Esophagus (tissue), 2 donors: ENCODE measurements around the gene ADAMTS1. TPM values are rescaled to one million over a fixed set of nuclear protein-coding genes. Genes with fewer than 3 reads are reported as not detected.

Source experiments
- H3K27ac ChIP-seq, 2 donors: one replicate each; pipeline ENCODE4 v1.5.1; 2013; ENCODE audit warnings: low read depth in 2 of 2, mild to moderate bottlenecking in 2 of 2, inconsistent platforms in 1 of 2, low read length in 1 of 2, moderate library complexity in 1 of 2
- H3K27me3 ChIP-seq, 2 donors: one replicate each; pipeline ENCODE4 v1.6.1; 2013; ENCODE audit warnings: low read length in 2 of 2, control low read depth in 1 of 2, mild to moderate bottlenecking in 1 of 2; ENCODE audit not compliant: insufficient read depth in 2 of 2, control insufficient read depth in 1 of 2
- H3K36me3 ChIP-seq, 2 donors: one replicate each; pipeline ENCODE4 v1.6.1; 2013; ENCODE audit warnings: low read length in 1 of 2; ENCODE audit not compliant: control insufficient read depth in 2 of 2, insufficient read depth in 2 of 2
- H3K4me1 ChIP-seq, 2 donors: one replicate each; pipeline ENCODE4 v1.6.1; 2013; ENCODE audit warnings: low read length in 1 of 2; ENCODE audit not compliant: control insufficient read depth in 2 of 2, insufficient read depth in 2 of 2
- H3K4me3 ChIP-seq, 2 donors: one replicate each; pipeline ENCODE4 v1.5.1; 2013; ENCODE audit warnings: low read length in 2 of 2, mild to moderate bottlenecking in 2 of 2, low read depth in 1 of 2, moderate library complexity in 1 of 2
- H3K9me3 ChIP-seq, 2 donors: one replicate each; pipeline ENCODE4 v1.6.1; 2013; ENCODE audit warnings: mild to moderate bottlenecking in 2 of 2, low read depth in 1 of 2, low read length in 1 of 2, moderate library complexity in 1 of 2; ENCODE audit not compliant: control insufficient read depth in 2 of 2, insufficient read depth in 1 of 2
- WGBS, 2 donors: extraction: QIAGEN DNeasy Blood & Tissue Kit; methylation state at CpG; one replicate each; pipeline ENCODE4 v1.1.7; 2013; 5-methylcytosine and 5-hydroxymethylcytosine counted together
- polyA plus RNA-seq, 2 donors: library from polyadenylated mRNA; stranded (reverse); fragments of 200-250 nt; gene quantifications; one replicate each; pipeline ENCODE4 v1.2.3, GENCODE V29; 2013
- donor health status: healthy with polysubstance abuse.
- donor health status: Bipolar disorder and iron deficiency.

Gene ADAMTS1
- polyA plus RNA-seq, 2 donors, result 5.2 to 10.2 TPM

GRCh38 chr21:26806801-26807295, 38.4 kb downstream of the ADAMTS1 start:
- Histone ChIP-seq H3K27me3 (no peaks in the 10 kb centered on the region), H3K27ac (no peak overlapping the region), H3K4me1 (no peaks in the 10 kb centered on the region), H3K4me3 (no peak overlapping the region), H3K9me3 (no peaks in the 10 kb centered on the region), H3K36me3 (no peaks in the 10 kb centered on the region)
- 77 to 83% methylated on average over 5 of the region's 5 CpGs for WGBS, 2 donors

- no peak overlapping the region for H3K4me3 ChIP-seq
- no peaks in the 10 kb centered on the region for H3K9me3 ChIP-seq
- H3K36me3 ChIP-seq, result no peaks in the 10 kb centered on the region
- no peaks in the 10 kb centered on the region for H3K27me3 ChIP-seq
- WGBS, 2 donors, result 54 to 66% methylated on average over 5 of the region's 5 CpGs
- no peak overlapping the region for H3K27ac ChIP-seq
- H3K4me1 ChIP-seq, result no peaks in the 10 kb centered on the region
Measured at GRCh38 chr21:26804895-26805609, 40.2 kb downstream of the ADAMTS1 start.

GRCh38 chr21:26801498-26801897, 43.7 kb downstream of the ADAMTS1 start:
- Histone ChIP-seq H3K27ac (peak overlapping the region in 1 of 2 donors; percentile 63), H3K36me3 (no peaks in the 10 kb centered on the region), H3K9me3 (no peaks in the 10 kb centered on the region), H3K27me3 (no peaks in the 10 kb centered on the region), H3K4me3 (no peak overlapping the region), H3K4me1 (no peaks in the 10 kb centered on the region)
- WGBS, 2 donors, result 46 to 62% methylated on average over 1 of the region's 1 CpG

GRCh38 chr21:26800970-26801431, 44.2 kb downstream of the ADAMTS1 start:
- Histone ChIP-seq H3K27me3 (no peaks in the 10 kb centered on the region), H3K4me1 (no peaks in the 10 kb centered on the region), H3K27ac (peak overlapping the region; percentile 49 to 63), H3K9me3 (no peaks in the 10 kb centered on the region), H3K36me3 (no peaks in the 10 kb centered on the region), H3K4me3 (no peak overlapping the region)
- WGBS, 2 donors, result 58 to 62% methylated on average over 9 of the region's 9 CpGs

- Histone ChIP-seq H3K27ac (peak overlapping the region; percentile 27 to 38), H3K27me3 (no peaks in the 10 kb centered on the region)
- 88 to 89% methylated on average over 2 of the region's 2 CpGs for WGBS, 2 donors
Measured at GRCh38 chr21:26800455-26800854, 44.8 kb downstream of the ADAMTS1 start.

GRCh38 chr21:26800001-26800400, 45.2 kb downstream of the ADAMTS1 start:
- H3K36me3 ChIP-seq, result no peaks in the 10 kb centered on the region
- no peak overlapping the region for H3K4me3 ChIP-seq
- 55% methylated on average over 3 of the region's 3 CpGs for WGBS, 2 donors
- peak overlapping the region; percentile 27 to 38 for H3K27ac ChIP-seq
- H3K4me1 ChIP-seq, result no peaks in the 10 kb centered on the region
- H3K27me3 ChIP-seq, result no peaks in the 10 kb centered on the region
- H3K9me3 ChIP-seq, result no peaks in the 10 kb centered on the region

More at GRCh38 chr21:26800455-26800854, 44.8 kb downstream of the ADAMTS1 start:
- no peaks in the 10 kb centered on the region for H3K9me3 ChIP-seq
- H3K36me3 ChIP-seq, result no peaks in the 10 kb centered on the region
- H3K4me3 ChIP-seq, result no peak overlapping the region
- no peaks in the 10 kb centered on the region for H3K4me1 ChIP-seq

GRCh38 chr21:26798856-26799751, 46.1 kb downstream of the ADAMTS1 start:
- no peaks in the 10 kb centered on the region for H3K4me1 ChIP-seq
- no peak overlapping the region for H3K27ac ChIP-seq
- no peaks in the 10 kb centered on the region for H3K9me3 ChIP-seq
- no peaks in the 10 kb centered on the region for H3K36me3 ChIP-seq
- H3K27me3 ChIP-seq, result no peaks in the 10 kb centered on the region
- H3K4me3 ChIP-seq, result no peak overlapping the region
- 89% methylated on average over 8 of the region's 8 CpGs for WGBS, 2 donors

GRCh38 chr21:26797878-26798456, 47.2 kb downstream of the ADAMTS1 start:
- Histone ChIP-seq H3K9me3 (no peaks in the 10 kb centered on the region), H3K36me3 (no peaks in the 10 kb centered on the region), H3K4me3 (no peak overlapping the region), H3K4me1 (no peaks in the 10 kb centered on the region), H3K27ac (no peak overlapping the region), H3K27me3 (no peaks in the 10 kb centered on the region)
- WGBS, 2 donors, result 93 to 94% methylated on average over 10 of the region's 10 CpGs

GRCh38 chr21:26795866-26796329, 49.3 kb downstream of the ADAMTS1 start:
- Histone ChIP-seq H3K36me3 (no peaks in the 10 kb centered on the region), H3K4me3 (no peak overlapping the region), H3K27ac (peak overlapping the region in 1 of 2 donors; percentile 41), H3K4me1 (no peaks in the 10 kb centered on the region), H3K9me3 (no peaks in the 10 kb centered on the region), H3K27me3 (no peaks in the 10 kb centered on the region)
- 27 to 36% methylated on average over 6 of the region's 6 CpGs for WGBS, 2 donors
